Endothelial cell of umbilical vein (primary cell): Measurements from ENCODE around the gene RETREG2.

ENCODE experiments used
- CTCF ChIP-seq, 2 donors: IDR thresholded peaks; 1 replicate in 1 of 2; 2 replicates in 1 of 2; pipeline ENCODE4 v1.5.1; 2011; ENCODE audit warnings: low read length in 2 of 2, mild to moderate bottlenecking in 2 of 2, moderate library complexity in 2 of 2, control low read depth in 1 of 2, inconsistent platforms in 1 of 2, low read depth in 1 of 2; ENCODE audit not compliant: insufficient read depth in 1 of 2; ENCODE audit errors: extremely low read depth in 1 of 2
- EZH2 ChIP-seq: IDR thresholded peaks from 2 replicates; pipeline ENCODE4 v1.6.1; 2012; ENCODE audit warnings: borderline replicate concordance, low read depth, mild to moderate bottlenecking, moderate library complexity, low read length, inconsistent platforms; ENCODE audit not compliant: severe bottlenecking
- JUN ChIP-seq: IDR thresholded peaks from 2 replicates; pipeline ENCODE4 v1.6.1; 2011; ENCODE audit warnings: borderline replicate concordance, low read depth; ENCODE audit not compliant: insufficient read length, insufficient read depth
- POLR2A ChIP-seq: IDR thresholded peaks from 2 replicates; pipeline ENCODE4 v1.6.1; 2012; ENCODE audit warnings: low read depth, mild to moderate bottlenecking, control low read depth, low read length
- POLR2AphosphoS5 ChIP-seq: IDR thresholded peaks from 2 replicates; pipeline ENCODE4 v1.6.1; 2012; ENCODE audit warnings: low read depth, mild to moderate bottlenecking, control low read depth, low read length, moderate library complexity; ENCODE audit not compliant: insufficient read depth

DNA sequence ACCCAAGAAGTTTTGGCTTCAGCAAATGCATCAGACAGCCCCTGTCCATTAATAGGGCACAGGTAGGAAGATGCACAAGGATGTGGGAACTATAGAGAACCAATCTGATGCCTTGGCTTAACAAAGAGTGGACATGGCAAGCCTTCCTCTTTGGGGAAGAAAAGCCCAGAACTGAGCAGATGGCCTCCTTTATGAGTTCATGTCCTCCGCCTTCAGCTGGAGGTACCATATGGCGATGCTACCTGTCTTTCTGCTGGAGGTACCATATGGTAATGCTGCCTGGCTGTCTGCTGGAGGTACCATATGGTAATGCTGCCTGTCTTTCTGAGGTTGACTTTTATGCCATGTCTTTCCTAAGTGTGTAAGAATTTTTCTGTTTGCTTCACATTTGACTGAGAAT is 6.0 kb downstream of the RETREG2 start:
- no peak for TF ChIP-seq CTCF (IDR thresholded peaks at IDR 0.05; ENCODE audit: extremely low read depth in 1 of 2, insufficient read depth in 1 of 2, low read depth in 1 of 2, low read length in 2 of 2)
- TF ChIP-seq JUN, result no peak
- TF ChIP-seq EZH2, result no peak
- no peak for TF ChIP-seq POLR2AphosphoS5
- TF ChIP-seq POLR2A, result no peak
